ENCODE measurements around the gene GTF3C5.
"Not testable (repeated sequence)": the region's sequence is repeated elsewhere in the genome, so short reads cannot be mapped to it uniquely, and the experiment has no call there.

The GTF3C5 gene

DNA sequence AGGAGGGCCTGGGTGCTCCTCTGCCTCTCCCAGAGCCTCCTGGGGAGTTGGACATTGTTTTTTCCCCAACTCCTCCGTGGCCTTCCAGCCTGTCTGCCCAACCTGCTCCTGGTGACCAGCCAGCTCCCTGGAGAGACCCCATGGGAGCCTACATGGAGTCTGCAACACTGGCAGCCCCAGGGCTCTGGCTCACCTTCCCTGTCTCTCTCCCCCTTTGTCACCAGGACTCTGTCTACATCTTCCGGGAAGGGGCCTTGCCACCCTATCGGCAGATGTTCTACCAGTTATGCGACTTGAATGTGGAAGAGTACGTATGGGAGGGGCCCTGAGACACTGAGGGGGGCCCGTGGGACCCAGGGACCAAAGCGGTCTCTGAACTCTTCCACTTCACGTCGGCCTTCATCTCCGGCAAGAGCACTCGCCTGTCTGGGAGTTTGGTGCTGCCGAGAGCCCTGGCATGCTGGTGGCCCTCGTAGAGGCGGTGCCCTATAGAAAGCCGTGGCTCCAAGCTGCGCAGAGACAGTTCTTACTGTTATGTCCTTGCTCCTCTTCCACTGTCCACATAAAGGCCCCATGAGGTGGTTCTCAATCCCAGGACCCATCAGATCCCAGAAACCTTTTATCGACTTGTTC, 25.1 kb downstream of the GTF3C5 start:
- no peak for DNase-seq (ENCODE audit: low read depth in 2 of 2)

DNA sequence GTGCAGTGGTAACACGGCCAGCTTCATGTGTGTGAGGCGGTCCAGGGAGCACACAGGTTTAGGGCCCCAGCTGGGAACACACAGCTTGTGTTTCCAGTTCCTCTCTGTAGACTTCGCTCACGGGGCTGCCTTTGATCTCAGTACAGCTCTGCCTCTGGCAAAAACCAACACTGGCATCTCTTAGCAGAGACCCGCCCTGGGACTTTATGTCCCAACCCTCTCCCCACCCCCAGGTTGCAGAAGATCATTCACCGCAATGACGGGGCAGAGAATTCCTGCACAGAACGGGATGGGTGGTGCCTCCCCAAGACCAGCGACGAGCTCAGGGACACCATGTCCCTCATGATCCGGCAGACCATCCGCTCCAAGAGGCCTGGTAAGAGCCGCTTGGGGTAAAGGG, 25.7 kb downstream of the GTF3C5 start:
- DNase-seq (ENCODE audit: low read depth in 2 of 2): no peak

DNA sequence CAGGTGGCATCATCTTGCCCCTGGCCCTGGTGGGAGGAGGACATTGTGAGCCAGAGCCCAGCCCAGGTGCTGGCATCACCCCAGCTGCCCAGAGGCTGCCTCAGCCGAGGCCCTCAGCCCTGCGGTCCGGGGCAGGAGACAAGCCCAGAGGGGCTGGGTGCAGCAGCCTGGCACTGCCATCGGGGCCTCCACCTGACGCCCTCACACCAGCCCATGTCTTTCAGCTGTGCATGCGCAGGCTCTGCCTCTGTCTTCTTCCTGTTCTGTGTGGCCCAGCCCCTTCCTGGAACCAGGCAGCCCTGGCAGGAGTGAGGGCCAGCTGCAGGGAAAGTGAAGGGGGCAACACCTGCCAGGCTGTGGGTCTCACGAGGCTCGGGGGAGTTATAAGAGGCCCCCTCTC, 26.2 kb downstream of the GTF3C5 start:
- DNase-seq (ENCODE audit: low read depth in 2 of 2): no peak

DNA sequence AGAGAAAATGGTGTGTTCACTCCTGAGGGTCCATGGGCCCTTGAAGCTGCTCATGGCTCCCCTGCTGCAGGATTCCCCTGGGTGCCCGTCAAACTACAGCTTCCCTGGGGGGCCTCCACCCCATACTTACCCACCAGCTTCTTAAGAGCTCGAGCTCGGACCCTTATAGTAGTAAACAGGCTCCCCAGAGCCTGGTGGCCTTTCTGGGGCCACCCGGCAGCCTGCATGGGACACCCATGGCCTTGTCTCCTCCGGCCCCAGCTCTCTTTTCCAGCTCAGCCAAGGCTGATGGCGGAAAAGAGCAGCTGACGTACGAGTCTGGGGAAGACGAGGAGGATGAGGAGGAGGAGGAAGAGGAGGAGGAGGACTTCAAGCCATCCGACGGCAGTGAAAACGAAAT, 26.8 kb downstream of the GTF3C5 start:
- no peak for DNase-seq (ENCODE audit: low read depth in 2 of 2)

DNA sequence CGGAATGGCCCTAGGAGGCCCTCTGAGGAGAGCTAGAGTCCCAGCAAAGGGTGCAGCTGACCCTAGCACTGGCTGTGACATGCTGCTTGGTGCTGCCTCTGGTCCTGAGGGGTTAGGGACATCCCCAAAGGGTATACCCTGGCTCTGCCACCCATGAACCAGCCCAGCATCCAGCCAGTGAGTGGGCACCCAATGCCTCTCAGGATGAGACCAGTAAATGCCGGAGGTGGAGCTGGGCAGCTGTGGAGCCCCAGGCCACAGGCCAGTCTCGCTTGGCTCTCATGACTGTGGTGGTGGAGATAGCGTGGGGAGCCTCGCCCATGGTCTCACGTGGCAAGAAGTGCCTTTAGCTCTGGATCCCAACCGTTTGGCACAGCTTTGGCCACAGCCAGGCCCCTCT, 27.3 kb downstream of the GTF3C5 start:
- no peak for DNase-seq (ENCODE audit: low read depth in 2 of 2)

DNA sequence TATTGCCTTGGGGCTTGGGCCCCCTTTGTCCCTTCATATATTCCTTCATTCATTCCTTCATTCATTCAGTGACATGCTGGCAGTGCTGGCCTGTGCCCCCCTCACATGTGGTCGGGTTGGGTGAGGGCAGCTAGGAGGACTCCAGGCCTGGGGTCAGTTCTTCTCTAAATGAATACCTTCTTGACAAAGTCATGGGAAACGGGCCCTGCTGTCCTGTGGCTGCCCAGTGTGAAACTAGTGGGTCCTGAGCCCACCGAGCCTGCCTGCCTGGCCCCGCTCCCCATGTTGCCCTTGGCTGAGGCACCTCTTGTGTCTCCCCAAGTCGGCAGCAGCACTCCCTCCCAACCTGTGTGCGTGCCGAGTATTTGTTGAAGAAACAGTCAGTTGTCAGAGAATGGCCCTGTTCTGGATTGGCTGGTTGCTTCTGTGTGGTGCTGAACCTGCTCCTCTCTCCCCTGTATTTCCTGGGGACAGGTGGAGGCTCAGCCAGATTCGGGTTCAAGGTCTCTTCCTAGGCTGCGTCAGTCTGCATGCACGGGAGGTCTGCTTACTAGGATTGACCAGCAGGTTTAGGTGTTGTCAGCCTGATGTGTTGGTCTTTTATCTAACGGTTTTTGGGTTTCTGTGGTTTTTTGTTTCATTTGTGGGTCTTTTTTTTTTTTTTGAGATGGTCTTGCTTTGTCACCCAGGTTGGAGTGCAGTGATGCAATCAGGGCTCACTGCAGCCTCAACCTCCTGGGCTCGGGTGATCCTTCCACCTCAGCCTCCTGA, 27.9 kb downstream of the GTF3C5 start:
- DNase-seq (ENCODE audit: low read depth in 2 of 2): no peak

DNA sequence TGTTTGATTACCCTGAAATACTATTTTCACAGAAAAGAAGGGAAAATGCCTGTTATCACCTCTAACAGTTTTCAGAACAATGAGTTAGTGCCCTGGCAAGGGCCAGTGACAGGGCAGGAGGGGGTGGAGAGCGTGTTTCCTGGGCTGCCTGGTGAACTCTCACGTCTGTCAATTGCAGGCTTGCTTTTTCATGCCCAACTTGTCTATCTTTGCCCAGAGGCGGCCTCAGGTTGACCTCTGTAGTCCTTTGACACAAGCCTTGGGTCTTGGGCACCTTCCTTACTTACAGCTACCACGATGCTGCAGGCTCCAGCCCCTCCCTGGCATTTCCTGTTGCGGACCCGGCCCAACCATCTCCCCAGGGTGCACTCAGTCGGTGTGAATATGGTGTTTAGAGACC, 28.8 kb downstream of the GTF3C5 start:
- DNase-seq (ENCODE audit: low read depth in 2 of 2): no peak

DNA sequence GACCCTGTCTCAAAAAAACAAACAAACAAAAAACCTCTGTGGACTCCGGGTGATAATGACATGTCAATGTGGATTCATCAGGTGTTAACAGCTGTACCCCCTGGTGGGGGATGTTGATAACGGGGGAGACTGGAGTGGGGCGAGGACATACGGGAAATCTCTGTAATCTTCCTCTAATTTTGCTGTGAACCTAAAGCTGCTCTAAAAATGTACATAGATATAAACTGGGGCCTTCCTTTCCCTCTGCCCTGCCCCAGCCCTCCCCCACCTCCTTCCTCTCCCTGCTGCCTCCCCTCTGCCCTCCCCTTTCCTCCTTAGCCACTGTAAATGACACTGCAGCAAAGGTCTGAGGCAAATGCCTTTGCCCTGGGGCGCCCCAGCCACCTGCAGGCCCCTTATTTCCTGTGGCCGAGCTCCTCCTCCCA, 29.6 kb downstream of the GTF3C5 start:
- no peak for DNase-seq (ENCODE audit: low read depth in 2 of 2)

DNA sequence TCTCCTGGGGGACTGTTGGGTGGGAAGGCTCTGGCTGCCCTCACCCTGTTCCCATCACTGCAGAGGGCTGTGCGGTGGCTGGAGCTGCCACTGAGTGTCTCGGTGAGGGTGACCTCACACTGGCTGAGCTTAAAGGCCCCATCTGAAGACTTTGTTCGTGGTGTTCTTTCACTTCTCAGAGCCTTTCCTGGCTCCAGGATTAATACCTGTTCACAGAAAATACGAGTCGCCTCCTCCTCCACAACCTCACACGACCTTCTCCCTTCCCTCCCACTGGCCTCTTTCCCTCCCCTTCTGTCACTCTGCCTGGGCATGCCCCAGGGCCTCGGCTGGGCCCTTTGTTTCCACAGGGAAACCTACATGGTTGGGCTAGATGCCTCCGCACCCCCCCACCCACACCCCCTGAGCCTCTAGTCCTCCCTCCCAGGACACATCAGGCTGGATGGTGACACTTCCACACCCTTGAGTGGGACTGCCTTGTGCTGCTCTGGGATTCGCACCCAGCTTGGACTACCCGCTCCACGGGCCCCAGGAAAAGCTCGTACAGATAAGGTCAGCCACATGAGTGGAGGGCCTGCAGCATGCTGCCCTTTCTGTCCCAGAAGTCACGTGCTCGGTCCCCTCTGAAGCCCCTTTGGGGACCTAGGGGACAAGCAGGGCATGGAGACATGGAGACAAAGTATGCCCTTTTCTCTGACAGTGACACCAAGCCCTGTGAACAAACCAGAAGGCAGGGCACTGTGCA, 30.4 kb downstream of the GTF3C5 start:
- DNase-seq (ENCODE audit: low read depth in 2 of 2): not testable (repeated sequence)

DNA sequence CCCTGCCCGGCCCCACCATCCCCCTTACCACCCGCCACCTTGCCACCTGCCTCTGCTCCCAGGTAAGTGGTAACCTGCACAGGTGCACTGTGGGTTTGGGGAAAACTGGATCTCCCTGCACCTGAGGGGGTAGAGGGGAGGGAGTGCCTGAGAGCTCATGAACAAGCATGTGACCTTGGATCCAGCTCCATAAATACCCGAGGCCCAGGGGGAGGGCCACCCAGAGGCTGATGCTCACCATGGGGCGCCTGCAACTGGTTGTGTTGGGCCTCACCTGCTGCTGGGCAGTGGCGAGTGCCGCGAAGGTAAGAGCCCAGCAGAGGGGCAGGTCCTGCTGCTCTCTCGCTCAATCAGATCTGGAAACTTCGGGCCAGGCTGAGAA, 31.0 kb downstream of the GTF3C5 start, which contains the start of gene CEL:
TSS of gene CEL (plus strand) at position 218 of the 382 bp plus-strand sequence. CDS start at position 240, 22 bp downstream.
- not testable (repeated sequence) for DNase-seq (ENCODE audit: low read depth in 2 of 2)

DNA sequence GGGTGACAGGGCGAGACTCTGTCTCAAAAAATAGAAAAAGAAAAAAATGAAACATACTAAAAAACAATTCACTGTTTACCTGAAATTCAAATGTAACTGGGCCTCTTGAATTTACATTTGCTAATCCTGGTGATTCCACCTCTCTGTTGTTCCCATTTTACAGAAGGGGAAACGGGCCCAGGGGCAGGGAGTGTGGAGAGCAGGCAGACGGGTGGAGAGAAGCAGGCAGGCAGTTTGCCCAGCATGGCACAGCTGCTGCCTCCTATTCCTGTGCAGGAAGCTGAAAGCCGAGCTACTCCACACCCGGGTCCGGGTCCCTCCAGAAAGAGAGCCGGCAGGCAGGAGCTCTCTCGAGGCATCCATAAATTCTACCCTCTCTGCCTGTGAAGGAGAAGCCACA, 31.8 kb downstream of the GTF3C5 start:
- not testable (repeated sequence) for DNase-seq (ENCODE audit: low read depth in 2 of 2)

DNA sequence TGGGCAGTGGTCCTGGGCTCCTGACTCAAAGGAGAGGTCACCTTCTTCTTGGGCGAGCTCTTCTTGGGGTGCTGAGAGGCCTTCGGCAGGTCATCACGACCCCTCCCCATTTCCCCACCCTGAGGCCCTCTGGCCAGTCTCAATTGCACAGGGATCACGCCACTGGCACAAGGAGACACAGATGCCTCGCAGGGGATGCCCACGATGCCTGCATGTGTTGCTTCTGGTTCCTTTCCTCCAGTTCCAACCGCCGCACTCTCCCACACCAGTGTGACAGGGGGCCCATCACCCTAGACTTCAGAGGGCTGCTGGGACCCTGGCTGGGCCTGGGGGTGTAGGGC, 32.3 kb downstream of the GTF3C5 start:
- no peak for DNase-seq (ENCODE audit: low read depth in 2 of 2)

DNA sequence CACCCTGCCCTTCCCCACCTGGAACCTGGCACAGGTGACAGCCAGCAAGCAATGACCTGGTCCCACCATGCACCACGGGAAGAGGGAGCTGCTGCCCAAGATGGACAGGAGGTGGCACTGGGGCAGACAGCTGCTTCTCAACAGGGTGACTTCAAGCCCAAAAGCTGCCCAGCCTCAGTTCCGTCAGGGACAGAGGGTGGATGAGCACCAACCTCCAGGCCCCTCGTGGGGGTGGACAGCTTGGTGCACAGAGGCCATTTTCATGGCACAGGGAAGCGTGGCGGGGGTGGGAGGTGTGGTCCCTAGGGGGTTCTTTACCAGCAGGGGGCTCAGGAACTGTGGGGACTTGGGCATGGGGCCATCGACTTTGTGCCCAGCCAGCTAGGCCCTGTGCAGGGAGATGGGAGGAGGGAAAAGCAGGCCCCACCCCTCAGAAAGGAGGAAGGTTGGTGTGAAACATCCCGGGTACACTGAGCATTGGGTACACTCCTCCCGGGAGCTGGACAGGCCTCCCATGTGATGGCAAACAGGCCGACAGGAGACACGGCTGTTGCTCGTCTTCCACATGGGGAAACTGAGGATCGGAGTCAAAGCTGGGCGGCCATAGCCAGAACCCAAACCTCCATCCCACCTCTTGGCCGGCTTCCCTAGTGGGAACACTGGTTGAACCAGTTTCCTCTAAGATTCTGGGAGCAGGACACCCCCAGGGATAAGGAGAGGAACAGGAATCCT, 32.9 kb downstream of the GTF3C5 start:
- no peak for DNase-seq (ENCODE audit: low read depth in 2 of 2)

DNA sequence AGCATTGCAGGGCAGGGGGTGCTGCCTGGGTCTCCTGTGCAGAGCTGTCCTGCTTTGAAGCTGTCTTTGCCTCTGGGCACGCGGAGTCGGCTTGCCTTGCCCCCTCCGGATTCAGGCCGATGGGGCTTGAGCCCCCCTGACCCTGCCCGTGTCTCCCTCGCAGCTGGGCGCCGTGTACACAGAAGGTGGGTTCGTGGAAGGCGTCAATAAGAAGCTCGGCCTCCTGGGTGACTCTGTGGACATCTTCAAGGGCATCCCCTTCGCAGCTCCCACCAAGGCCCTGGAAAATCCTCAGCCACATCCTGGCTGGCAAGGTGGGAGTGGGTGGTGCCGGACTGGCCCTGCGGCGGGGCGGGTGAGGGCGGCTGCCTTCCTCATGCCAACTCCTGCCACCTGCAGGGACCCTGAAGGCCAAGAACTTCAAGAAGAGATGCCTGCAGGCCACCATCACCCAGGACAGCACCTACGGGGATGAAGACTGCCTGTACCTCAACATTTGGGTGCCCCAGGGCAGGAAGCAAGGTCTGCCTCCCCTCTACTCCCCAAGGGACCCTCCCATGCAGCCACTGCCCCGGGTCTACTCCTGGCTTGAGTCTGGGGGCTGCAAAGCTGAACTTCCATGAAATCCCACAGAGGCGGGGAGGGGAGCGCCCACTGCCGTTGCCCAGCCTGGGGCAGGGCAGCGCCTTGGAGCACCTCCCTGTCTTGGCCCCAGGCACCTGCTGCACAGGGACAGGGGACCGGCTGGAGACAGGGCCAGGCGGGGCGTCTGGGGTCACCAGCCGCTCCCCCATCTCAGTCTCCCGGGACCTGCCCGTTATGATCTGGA, 33.7 kb downstream of the GTF3C5 start:
- DNase-seq (ENCODE audit: low read depth in 2 of 2): no peak

DNA sequence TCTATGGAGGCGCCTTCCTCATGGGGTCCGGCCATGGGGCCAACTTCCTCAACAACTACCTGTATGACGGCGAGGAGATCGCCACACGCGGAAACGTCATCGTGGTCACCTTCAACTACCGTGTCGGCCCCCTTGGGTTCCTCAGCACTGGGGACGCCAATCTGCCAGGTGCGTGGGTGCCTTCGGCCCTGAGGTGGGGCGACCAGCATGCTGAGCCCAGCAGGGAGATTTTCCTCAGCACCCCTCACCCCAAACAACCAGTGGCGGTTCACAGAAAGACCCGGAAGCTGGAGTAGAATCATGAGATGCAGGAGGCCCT, 34.2 kb downstream of the GTF3C5 start:
- no peak for DNase-seq (ENCODE audit: low read depth in 2 of 2)

DNA sequence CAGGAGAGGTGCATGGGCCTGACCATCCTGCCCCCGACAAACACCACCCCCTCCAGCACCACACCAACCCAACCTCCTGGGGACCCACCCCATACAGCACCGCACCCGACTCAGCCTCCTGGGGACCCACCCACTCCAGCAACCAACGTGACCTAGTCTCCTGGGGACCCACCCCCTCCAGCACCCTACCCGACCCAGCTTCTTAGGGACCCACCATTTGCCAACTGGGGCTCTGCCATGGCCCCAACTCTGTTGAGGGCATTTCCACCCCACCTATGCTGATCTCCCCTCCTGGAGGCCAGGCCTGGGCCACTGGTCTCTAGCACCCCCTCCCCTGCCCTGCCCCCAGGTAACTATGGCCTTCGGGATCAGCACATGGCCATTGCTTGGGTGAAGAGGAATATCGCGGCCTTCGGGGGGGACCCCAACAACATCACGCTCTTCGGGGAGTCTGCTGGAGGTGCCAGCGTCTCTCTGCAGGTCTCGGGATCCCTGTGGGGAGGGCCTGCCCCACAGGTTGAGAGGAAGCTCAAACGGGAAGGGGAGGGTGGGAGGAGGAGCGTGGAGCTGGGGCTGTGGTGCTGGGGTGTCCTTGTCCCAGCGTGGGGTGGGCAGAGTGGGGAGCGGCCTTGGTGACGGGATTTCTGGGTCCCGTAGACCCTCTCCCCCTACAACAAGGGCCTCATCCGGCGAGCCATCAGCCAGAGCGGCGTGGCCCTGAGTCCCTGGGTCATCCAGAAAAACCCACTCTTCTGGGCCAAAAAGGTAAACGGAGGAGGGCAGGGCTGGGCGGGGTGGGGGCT, 35.6 kb downstream of the GTF3C5 start:
- DNase-seq (ENCODE audit: low read depth in 2 of 2): no peak

DNA sequence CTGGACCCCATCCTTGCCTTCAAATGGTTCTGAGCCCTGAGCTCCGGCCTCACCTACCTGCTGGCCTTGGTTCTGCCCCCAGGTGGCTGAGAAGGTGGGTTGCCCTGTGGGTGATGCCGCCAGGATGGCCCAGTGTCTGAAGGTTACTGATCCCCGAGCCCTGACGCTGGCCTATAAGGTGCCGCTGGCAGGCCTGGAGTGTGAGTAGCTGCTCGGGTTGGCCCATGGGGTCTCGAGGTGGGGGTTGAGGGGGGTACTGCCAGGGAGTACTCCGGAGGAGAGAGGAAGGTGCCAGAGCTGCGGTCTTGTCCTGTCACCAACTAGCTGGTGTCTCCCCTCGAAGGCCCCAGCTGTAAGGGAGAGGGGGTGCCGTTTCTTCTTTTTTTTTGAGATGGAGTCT, 36.2 kb downstream of the GTF3C5 start:
- DNase-seq (ENCODE audit: low read depth in 2 of 2): no peak

DNA sequence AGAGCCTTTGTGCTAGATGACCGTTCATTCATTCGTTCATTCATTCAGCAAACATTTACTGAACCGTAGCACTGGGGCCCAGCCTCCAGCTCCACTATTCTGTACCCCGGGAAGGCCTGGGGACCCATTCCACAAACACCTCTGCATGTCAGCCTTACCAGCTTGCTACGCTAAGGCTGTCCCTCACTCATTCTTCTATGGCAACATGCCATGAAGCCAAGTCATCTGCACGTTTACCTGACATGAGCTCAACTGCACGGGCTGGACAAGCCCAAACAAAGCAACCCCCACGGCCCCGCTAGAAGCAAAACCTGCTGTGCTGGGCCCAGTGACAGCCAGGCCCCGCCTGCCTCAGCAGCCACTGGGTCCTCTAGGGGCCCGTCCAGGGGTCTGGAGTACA, 37.0 kb downstream of the GTF3C5 start:
- DNase-seq (ENCODE audit: low read depth in 2 of 2): no peak

DNA sequence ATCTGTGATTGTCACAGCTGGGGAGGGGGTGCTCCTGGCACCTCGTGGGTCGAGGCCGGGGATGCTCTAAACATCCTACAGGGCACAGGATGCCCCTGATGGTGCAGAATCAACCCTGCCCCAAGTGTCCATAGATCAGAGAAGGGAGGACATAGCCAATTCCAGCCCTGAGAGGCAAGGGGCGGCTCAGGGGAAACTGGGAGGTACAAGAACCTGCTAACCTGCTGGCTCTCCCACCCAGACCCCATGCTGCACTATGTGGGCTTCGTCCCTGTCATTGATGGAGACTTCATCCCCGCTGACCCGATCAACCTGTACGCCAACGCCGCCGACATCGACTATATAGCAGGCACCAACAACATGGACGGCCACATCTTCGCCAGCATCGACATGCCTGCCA, 37.6 kb downstream of the GTF3C5 start:
- not testable (repeated sequence) for DNase-seq (ENCODE audit: low read depth in 2 of 2)

DNA sequence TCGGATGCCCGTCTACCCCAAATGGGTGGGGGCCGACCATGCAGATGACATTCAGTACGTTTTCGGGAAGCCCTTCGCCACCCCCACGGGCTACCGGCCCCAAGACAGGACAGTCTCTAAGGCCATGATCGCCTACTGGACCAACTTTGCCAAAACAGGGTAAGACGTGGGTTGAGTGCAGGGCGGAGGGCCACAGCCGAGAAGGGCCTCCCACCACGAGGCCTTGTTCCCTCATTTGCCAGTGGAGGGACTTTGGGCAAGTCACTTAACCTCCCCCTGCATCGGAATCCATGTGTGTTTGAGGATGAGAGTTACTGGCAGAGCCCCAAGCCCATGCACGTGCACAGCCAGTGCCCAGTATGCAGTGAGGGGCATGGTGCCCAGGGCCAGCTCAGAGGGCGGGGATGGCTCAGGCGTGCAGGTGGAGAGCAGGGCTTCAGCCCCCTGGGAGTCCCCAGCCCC, 39.7 kb downstream of the GTF3C5 start:
- not testable (repeated sequence) for DNase-seq (ENCODE audit: low read depth in 2 of 2)

All from fibroblast of skin of left biceps (primary cell).